Tibial nerve (tissue), 4 donors: ENCODE results near the gene ZFYVE28. TPM values are rescaled to one million over a fixed set of nuclear protein-coding genes. Genes with fewer than 3 reads are reported as not detected.

Experiments
- DNase-seq, 2 donors: peaks; one replicate each; pipeline ENCODE4 v3.0.0-alpha.2; 2019; ENCODE audit warnings: low spot score in 2 of 2
- H3K27ac ChIP-seq, 4 donors: fragments of 200-600 bp; sonication (generic) in 3 of 4; one replicate each; pipeline ENCODE4 v1.5.1; 2017 to 2019; ENCODE audit warnings: mild to moderate bottlenecking in 1 of 4
- H3K27me3 ChIP-seq, 2 donors: fragments of 200-600 bp; sonication (generic) in 1 of 2; one replicate each; pipeline versions ENCODE4 v1.5.1 to v1.6.0; 2017 to 2019
- H3K36me3 ChIP-seq, 3 donors: fragments of 200-600 bp; sonication (generic); one replicate each; pipeline ENCODE4 v1.5.1; 2018 to 2019
- H3K4me1 ChIP-seq, 4 donors: fragments of 200-600 bp; sonication (generic) in 3 of 4; one replicate each; pipeline ENCODE4 v1.5.1; 2017 to 2019
- H3K4me3 ChIP-seq, 4 donors: fragments of 200-600 bp; sonication (generic) in 3 of 4; one replicate each; pipeline ENCODE4 v1.5.1; 2017 to 2019; ENCODE audit warnings: mild to moderate bottlenecking in 1 of 4, moderate library complexity in 1 of 4
- H3K9me3 ChIP-seq, 4 donors: fragments of 200-600 bp; sonication (generic) in 3 of 4; one replicate each; pipeline ENCODE4 v1.5.1; 2017 to 2019
- CTCF ChIP-seq, 5 experiments: fragments of 200-600 bp in 3 of 5; fragments of 450-650 bp in 2 of 5; sonication (generic) in 3 of 5; IDR thresholded peaks; one replicate each; pipeline ENCODE4 v1.5.1; 2016 to 2019; ENCODE audit warnings: antibody characterized with exemption in 5 of 5, mild to moderate bottlenecking in 3 of 5, moderate library complexity in 2 of 5
- EP300 ChIP-seq, 2 donors: sonication (generic); formaldehyde crosslinking; IDR thresholded peaks; one replicate each; pipeline ENCODE4 v1.6.1; 2017; ENCODE audit warnings: antibody characterized with exemption in 2 of 2, mild to moderate bottlenecking in 1 of 2
- POLR2A ChIP-seq, 2 donors: fragments of 450-650 bp; IDR thresholded peaks; one replicate each; pipeline ENCODE4 v1.6.1; 2017; ENCODE audit warnings: antibody characterized with exemption in 2 of 2, mild to moderate bottlenecking in 2 of 2, moderate library complexity in 2 of 2
- WGBS, 2 donors: methylation state at CpG; one replicate each; pipeline ENCODE4 v1.1.5; 2018; 5-methylcytosine and 5-hydroxymethylcytosine counted together
- total RNA-seq, 4 donors: library from RNA; depleted of rRNA; stranded (reverse); fragments of >200 nt; gene quantifications; one replicate each; pipeline ENCODE4 v1.1.0, GENCODE V29; 2016

The ZFYVE28 gene
- total RNA-seq, 4 donors from 2014 or later, result 16.2 to 44.4 (median 26.5) TPM

- DNase-seq, result peak in 1 of 2 donors; percentile 67
- no peaks in the 10 kb centered on the region for H3K9me3 ChIP-seq
- peaks cover 0 to 22% (median 0%) of the 10 kb centered on the region in 3 donors for H3K36me3 ChIP-seq
- WGBS, 2 donors, result 14 to 16% methylated on average over 5 of the region's 5 CpGs
- TF ChIP-seq POLR2A (IDR thresholded peaks at IDR 0.05) (no peak), EP300 (IDR thresholded peaks at IDR 0.05) (no peak), CTCF (IDR thresholded peaks at IDR 0.05) (peak in 3 of 5 experiments; percentile 15 to 42 (median 35))
- peak overlapping the region; percentile 15 to 82 (median 68) for H3K27ac ChIP-seq
- no peaks in the 10 kb centered on the region for H3K27me3 ChIP-seq
- no peak overlapping the region for H3K4me3 ChIP-seq
- peaks cover 0 to 72% (median 43%) of the 10 kb centered on the region in 4 donors for H3K4me1 ChIP-seq
These were observed 174.6 kb downstream of the ZFYVE28 start for GRCh38 chr4:2243681-2244380.

DNA sequence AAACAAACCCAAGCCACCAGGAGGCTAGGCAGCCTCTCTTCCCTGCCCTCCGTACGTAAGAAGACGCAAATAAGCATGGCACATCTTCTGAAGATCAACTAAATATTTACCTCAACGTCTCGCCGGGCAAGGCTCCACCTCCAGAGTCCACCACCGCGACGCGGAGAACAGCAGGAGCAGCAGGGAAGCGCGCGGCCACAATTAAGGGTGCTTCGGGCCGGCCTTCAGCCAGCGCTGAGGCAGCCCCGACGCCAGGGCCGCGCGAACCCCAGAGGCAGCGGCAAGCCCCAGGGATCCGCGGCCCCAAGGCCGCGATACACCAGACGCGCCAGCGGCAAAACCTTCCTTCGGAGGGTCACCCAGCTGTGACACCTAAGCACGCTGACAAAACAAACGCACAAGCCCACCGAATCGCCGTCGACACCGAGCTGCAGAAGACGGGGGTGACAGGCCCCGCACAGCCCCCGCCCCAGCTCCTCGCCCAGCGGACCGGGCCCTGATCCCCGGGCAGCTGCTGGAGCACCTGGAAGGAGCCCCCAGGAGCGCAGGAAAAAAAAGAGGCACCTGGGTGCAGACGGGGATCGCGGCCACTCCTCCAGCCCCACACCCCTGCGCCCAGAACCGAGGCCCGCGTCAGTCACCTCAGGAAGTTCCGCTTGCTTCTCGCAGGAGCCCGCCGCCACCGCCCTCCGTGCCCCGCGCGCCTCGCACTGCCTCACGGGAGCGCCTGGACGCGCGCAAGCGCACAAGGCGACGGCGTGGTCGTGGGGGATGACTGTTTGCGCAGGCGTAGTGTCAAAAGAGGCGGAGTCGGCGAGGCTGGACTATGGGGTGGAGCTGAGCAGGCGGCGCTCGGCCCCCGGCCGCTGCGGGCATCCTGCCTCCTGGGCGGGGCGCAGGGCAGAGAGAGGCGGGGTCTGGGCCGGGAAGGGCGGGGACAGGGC lies 176.8 kb downstream of the ZFYVE28 start, which contains the start of the genes HAUS3 and POLN:
HAUS3 (minus strand) TSS at position 712 of the 944 bp plus-strand sequence. CDS start 1,175 bp downstream, outside the sequence.
POLN (minus strand) TSS at position 712 of the 944 bp plus-strand sequence. CDS start 12,890 bp downstream, outside the sequence.
- 1% methylated on average over 73 to 85 of the region's 88 CpGs for WGBS, 2 donors
- TF ChIP-seq CTCF (IDR thresholded peaks at IDR 0.05) (peak in 1 of 5 experiments; percentile 12), POLR2A (IDR thresholded peaks at IDR 0.05) (peak; percentile 45 to 89), EP300 (IDR thresholded peaks at IDR 0.05) (peak; percentile 87 to 98)
- peaks cover 0 to 90% (median 46%) of the 10 kb centered on the region in 4 donors for H3K4me1 ChIP-seq
- H3K36me3 ChIP-seq, result peaks cover 0 to 14% (median 0%) of the 10 kb centered on the region in 3 donors
- DNase-seq, result peak; percentile 96 to 98
- H3K27me3 ChIP-seq, result no peaks in the 10 kb centered on the region
- peak within 1 kb of the TSS; percentile 72 to 97 (median 88) for H3K4me3 ChIP-seq
- H3K27ac ChIP-seq, result peak within 1 kb of the TSS in 3 of 4 donors; percentile 79 to 86 (median 79)
- no peaks in the 10 kb centered on the region for H3K9me3 ChIP-seq

DNA sequence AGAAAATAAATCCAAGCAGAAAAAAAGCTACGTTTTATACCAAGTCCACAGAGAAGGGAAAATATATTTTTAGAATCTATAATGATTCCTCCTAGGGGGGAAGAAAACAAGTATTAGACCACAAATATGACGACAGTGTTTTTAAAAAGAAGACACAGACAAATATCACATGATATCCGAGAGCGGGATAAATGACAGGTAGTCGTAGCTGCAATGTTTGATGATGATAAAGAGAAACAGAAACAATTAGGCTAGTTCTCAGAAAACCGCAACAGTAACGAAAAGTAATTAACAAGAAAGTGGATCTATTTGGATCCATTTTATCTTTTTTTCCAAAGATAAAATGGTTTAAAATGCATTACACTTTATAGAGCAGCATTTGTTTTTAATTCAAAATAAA lies 177.4 kb downstream of the ZFYVE28 start:
- H3K27ac ChIP-seq, result peak overlapping the region in 3 of 4 donors; percentile 74 to 86 (median 79)

DNA sequence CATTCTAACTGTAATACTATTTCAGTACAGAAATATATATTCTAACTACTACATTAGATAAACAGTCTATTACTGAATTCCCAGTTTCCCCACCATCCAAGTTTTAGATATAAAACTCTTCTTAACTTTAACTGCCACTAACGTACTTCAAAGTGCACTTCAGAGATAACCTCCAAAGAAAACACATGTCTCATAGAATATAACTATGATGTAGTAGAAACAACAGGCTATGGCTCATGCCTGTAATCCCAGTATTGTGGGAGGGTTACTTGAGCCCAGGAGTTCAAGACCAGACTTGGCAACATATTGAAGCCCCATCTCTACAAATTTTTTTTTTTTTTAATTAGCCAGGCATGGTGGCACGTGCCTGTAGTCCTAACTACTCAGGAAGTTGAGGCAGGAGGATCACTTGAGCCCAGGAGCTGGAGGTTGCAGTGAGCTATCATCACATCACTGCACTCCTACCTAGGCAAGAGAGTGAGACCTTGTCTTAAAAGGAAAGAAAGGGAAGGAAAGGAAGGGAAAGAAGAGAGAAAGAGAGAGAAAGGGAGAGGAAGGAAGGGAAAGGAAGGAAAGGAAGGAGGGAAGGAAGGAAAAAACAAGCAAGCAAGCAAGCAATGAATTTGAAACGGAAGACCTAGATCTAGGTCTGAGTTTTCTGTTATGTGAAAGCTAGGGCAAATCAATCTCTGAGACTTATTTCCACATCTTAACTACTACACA lies 181.3 kb downstream of the ZFYVE28 start:
- no peak for TF ChIP-seq EP300 (IDR thresholded peaks at IDR 0.05)
- no peak for TF ChIP-seq POLR2A (IDR thresholded peaks at IDR 0.05)
- TF ChIP-seq CTCF (IDR thresholded peaks at IDR 0.05), result no peak
- WGBS, 2 donors, result 62 to 67% methylated on average over 3 of the region's 3 CpGs
- peaks cover 0 to 44% (median 0%) of the 10 kb centered on the region in 3 donors for H3K36me3 ChIP-seq

More for the DNA sequence above, 177.4 kb downstream of the ZFYVE28 start:
- Histone ChIP-seq H3K4me3 (peak overlapping the region; percentile 72 to 97 (median 88)), H3K4me1 (peaks cover 0 to 83% (median 44%) of the 10 kb centered on the region in 4 donors), H3K9me3 (no peaks in the 10 kb centered on the region), H3K27me3 (no peaks in the 10 kb centered on the region), H3K36me3 (peaks cover 0 to 20% (median 0%) of the 10 kb centered on the region in 3 donors)
- no peak for DNase-seq
- TF ChIP-seq CTCF (IDR thresholded peaks at IDR 0.05) (no peak), POLR2A (IDR thresholded peaks at IDR 0.05) (no peak), EP300 (IDR thresholded peaks at IDR 0.05) (no peak)
- 9 to 10% methylated on average over 7 of the region's 7 CpGs for WGBS, 2 donors

More for the DNA sequence above, 181.3 kb downstream of the ZFYVE28 start:
- H3K9me3 ChIP-seq, result no peaks in the 10 kb centered on the region
- H3K27ac ChIP-seq, result no peak overlapping the region
- H3K4me1 ChIP-seq, result peaks cover 0 to 45% (median 23%) of the 10 kb centered on the region in 4 donors
- H3K4me3 ChIP-seq, result no peak overlapping the region
- H3K27me3 ChIP-seq, result no peaks in the 10 kb centered on the region
- no peak for DNase-seq
